Esophagus muscularis mucosa (tissue), 3 donors: ENCODE data around the gene SPATA18.

Experiments used
- CTCF ChIP-seq, 3 experiments: fragments of 200-600 bp in 2 of 3; fragments of 450-650 bp in 1 of 3; sonication (generic) in 2 of 3; IDR thresholded peaks; one replicate each; pipeline ENCODE4 v1.5.1; 2017 to 2019; ENCODE audit warnings: antibody characterized with exemption in 3 of 3, mild to moderate bottlenecking in 2 of 3, moderate library complexity in 1 of 3
- POLR2A ChIP-seq: fragments of 450-650 bp; IDR thresholded peaks from one replicate; pipeline ENCODE4 v1.6.1; 2017; ENCODE audit warnings: antibody characterized with exemption, moderate library complexity, mild to moderate bottlenecking, low read depth

GRCh38 chr4:52110171-52110570 is 59.1 kb downstream of the SPATA18 start:
- TF ChIP-seq POLR2A (no peak), CTCF (IDR thresholded peaks at IDR 0.05) (no peak)
